Neural crest cell (in vitro differentiated cells): Measurements from ENCODE around the gene DBX2. TPM values are rescaled to one million over a fixed set of nuclear protein-coding genes. Genes with fewer than 3 reads are reported as not detected.

Experiments
- DNase-seq: peaks from one replicate; pipeline ENCODE4 v3.0.0; 2021; ENCODE audit warnings: low read depth, mixed read lengths, low spot score
- H3K27ac Mint-ChIP-seq: one replicate; pipeline ENCODE4 v1.8.0; 2021; ENCODE audit warnings: mild to moderate bottlenecking, mixed read lengths; ENCODE audit not compliant: unreplicated experiment
- H3K27me3 Mint-ChIP-seq: 2 replicates; pipeline ENCODE4 v1.8.0; 2021; ENCODE audit warnings: low read depth, mild to moderate bottlenecking, mixed read lengths
- H3K36me3 Mint-ChIP-seq: 2 replicates; pipeline ENCODE4 v1.8.0; 2021; ENCODE audit warnings: low read depth, mild to moderate bottlenecking, mixed read lengths
- H3K4me1 Mint-ChIP-seq: 2 replicates; pipeline ENCODE4 v1.8.0; 2021; ENCODE audit warnings: mixed read lengths
- H3K4me3 Mint-ChIP-seq: one replicate; pipeline ENCODE4 v1.8.0; 2021; ENCODE audit warnings: mild to moderate bottlenecking, mixed read lengths
- H3K9me3 Mint-ChIP-seq: 2 replicates; pipeline ENCODE4 v1.8.0; 2021; ENCODE audit warnings: mixed read lengths
- total RNA-seq: library from RNA; stranded (reverse); gene quantifications from 2 replicates; pipeline ENCODE4 v1.2.1, GENCODE V29; 2021
- TF ChIP-seq, protein P1 (sequence below): fragments of 200-600 bp; sonication (generic); conservative IDR thresholded peaks from 2 replicates; pipeline ENCODE4 v1.5.0; 2021; ENCODE audit warnings: antibody characterized with exemption, mild to moderate bottlenecking

DBX2 gene
- total RNA-seq, 1 donor from 2014 or later: not detected

DNA sequence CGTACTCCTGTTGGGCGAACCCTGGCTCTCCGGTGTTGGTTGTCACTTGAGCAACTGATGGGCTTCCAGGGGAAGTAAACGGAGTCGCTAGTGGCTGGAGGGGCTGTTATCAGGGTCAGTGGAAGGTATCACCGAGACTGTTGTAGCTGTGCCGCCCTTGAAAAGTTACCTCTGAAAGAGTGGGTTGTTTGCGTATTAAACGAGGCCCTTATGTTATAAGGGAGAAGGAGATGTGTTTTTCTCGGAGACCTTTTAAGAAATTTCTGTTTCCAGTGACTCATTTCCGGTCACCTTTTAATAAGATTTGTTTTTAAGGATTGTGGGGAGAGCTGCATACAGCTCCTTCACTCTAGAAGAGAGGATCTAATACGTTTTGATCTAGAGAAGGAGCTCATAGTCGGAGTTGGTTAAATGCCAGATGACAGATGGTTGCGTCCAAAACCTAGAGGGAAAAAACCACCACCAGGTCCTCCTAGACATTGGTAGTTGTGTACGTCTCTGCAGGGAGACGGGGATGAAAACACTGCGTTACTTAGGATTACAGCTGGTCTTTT is 750 bp upstream of the DBX2 start:
- Mint-ChIP-seq H3K27ac (no peak overlapping the region), H3K9me3 (no peaks in the 10 kb centered on the region), H3K27me3 (peaks cover 89% of the 10 kb centered on the region), H3K4me1 (peaks cover 12% of the 10 kb centered on the region), H3K4me3 (peak overlapping the region; percentile 71), H3K36me3 (no peaks in the 10 kb centered on the region)
- DNase-seq: no peak
- TF ChIP-seq, protein P1, sequence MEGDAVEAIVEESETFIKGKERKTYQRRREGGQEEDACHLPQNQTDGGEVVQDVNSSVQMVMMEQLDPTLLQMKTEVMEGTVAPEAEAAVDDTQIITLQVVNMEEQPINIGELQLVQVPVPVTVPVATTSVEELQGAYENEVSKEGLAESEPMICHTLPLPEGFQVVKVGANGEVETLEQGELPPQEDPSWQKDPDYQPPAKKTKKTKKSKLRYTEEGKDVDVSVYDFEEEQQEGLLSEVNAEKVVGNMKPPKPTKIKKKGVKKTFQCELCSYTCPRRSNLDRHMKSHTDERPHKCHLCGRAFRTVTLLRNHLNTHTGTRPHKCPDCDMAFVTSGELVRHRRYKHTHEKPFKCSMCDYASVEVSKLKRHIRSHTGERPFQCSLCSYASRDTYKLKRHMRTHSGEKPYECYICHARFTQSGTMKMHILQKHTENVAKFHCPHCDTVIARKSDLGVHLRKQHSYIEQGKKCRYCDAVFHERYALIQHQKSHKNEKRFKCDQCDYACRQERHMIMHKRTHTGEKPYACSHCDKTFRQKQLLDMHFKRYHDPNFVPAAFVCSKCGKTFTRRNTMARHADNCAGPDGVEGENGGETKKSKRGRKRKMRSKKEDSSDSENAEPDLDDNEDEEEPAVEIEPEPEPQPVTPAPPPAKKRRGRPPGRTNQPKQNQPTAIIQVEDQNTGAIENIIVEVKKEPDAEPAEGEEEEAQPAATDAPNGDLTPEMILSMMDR: no peak

DNA sequence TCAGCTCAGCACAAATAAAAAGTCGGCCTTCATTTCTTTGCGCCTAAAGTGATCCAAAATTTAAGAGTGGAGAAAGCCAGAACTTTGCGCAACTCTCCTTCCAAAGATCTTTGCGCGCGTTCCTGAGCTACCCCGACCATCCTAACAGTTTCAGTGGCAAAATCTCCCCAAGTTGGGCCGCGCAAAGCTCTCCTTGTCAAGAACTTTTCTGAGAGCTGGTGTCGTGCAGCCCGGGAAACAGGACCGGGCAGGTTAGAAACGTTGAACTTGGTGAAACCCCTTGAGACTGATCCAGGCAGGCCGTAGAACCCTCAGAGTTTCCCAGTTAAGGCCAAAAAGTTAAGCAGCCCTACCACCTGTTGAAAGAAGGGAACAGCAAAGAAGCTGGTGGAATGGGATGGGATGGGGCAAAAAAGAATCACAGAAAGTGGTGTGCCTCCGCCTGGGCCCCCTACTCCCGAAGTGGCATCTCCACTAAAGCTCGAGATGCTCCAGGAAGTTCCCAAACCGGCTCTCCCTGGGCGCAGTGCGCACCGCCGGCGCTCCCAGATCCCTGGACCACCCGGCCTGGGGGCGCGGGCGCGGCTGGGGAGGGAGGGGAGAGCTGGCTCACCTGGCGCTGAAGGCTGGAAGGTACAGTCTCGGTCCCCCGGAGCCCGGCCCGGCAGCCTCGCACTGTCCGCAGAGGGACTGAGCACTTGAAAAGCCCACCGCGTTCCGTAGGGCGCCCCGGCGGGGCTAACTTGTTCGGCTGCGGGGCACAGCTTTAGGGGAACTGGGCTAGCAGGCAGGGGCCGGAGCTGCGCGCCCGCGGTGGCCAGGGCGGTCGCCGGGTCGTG is 768 bp downstream of the DBX2 start:
- Mint-ChIP-seq H3K27ac (no peak overlapping the region), H3K9me3 (no peaks in the 10 kb centered on the region), H3K4me3 (peak overlapping the region; percentile 83), H3K27me3 (peaks cover 94% of the 10 kb centered on the region), H3K36me3 (no peaks in the 10 kb centered on the region), H3K4me1 (peaks cover 12% of the 10 kb centered on the region)
- TF ChIP-seq, protein P1: no peak
- DNase-seq: no peak

DNA sequence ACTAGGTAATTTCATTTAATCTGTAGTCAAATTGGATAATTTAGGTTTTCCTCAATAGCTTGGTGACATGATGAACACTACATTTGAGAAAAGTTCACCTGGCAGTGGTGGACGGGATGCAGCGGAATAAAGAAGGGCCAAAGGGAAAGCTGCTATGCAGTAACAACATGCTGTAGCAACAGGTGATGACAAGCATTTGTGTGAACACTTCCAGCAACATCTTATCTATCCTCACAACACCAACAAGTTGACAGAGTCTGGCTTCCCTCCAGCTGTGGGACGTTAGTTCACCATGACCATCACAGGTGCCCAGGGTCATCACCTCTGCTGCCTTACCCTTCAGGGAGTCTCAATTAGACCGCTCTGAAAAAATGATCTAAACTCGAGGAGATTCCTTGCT is 8.3 kb downstream of the DBX2 start:
- Mint-ChIP-seq H3K9me3 (peaks cover 2% of the 10 kb centered on the region), H3K27ac (no peak overlapping the region), H3K27me3 (peaks cover 53% of the 10 kb centered on the region), H3K4me1 (no peaks in the 10 kb centered on the region), H3K4me3 (no peak overlapping the region), H3K36me3 (no peaks in the 10 kb centered on the region)
- TF ChIP-seq, protein P1: no peak
- no peak for DNase-seq

DNA sequence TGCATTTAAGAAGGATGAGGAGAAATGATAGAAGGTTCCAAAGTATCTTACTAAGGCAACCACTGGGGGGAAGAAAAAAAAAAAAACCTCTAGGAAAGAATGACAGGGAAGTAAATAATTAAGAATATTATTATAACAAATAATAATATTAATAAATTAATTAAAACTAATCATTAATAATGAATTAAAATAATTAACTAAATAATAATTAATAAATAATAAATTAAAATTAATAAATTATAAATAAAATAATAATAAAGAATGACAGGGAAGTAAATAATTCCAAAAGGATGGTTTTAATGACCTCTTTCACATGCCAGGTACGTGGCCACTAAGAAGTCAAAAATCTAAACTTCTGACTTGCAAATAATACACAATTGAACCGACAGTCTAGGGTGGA is 9.9 kb downstream of the DBX2 start:
- Mint-ChIP-seq H3K27me3 (peaks cover 39% of the 10 kb centered on the region), H3K27ac (no peak overlapping the region), H3K4me1 (no peaks in the 10 kb centered on the region), H3K4me3 (no peak overlapping the region), H3K36me3 (no peaks in the 10 kb centered on the region), H3K9me3 (peaks cover 2% of the 10 kb centered on the region)
- no peak for DNase-seq
- TF ChIP-seq, protein P1: no peak

DNA sequence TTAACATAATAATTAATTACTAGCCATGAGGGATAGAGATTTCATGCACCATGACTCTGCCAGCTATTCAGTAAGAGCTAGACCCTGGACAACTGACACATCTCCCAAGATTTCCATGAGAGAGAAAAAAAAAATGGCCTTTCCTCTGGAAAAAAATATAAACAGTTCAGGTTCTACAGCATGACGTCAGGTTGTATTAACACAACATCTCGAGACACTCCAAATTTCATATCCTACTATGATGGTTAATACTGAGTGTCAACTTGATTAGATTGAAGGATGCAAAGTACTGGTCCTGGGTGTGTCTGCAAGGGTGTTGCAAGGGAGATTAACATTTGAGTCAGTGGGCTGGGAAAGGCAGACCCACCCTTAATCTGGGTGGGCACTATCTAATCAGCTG is 11.1 kb downstream of the DBX2 start:
- H3K27ac Mint-ChIP-seq: no peak overlapping the region
- H3K4me3 Mint-ChIP-seq: no peak overlapping the region
- peaks cover 11% of the 10 kb centered on the region for H3K4me1 Mint-ChIP-seq
- peaks cover 37% of the 10 kb centered on the region for H3K27me3 Mint-ChIP-seq
- H3K9me3 Mint-ChIP-seq: peaks cover 2% of the 10 kb centered on the region
- no peaks in the 10 kb centered on the region for H3K36me3 Mint-ChIP-seq
- no peak for DNase-seq
- TF ChIP-seq, protein P1: no peak
